HUES64 (cell line): ENCODE measurements around the gene TSN.

ENCODE experiments used
- H3K27ac ChIP-seq: 2 replicates; pipeline ENCODE4 v1.7.0; 2013; ENCODE audit warnings: low read depth, low read length, inconsistent platforms
- H3K27me3 ChIP-seq: 2 replicates; pipeline ENCODE4 v1.6.1; 2013; ENCODE audit warnings: mild to moderate bottlenecking, low read length; ENCODE audit not compliant: insufficient read depth
- H3K36me3 ChIP-seq: 2 replicates; pipeline ENCODE4 v1.6.1; 2013; ENCODE audit warnings: mild to moderate bottlenecking, low read length; ENCODE audit not compliant: insufficient read depth
- H3K4me1 ChIP-seq: 2 replicates; pipeline ENCODE4 v1.6.1; 2013; ENCODE audit warnings: mild to moderate bottlenecking, low read length, moderate library complexity; ENCODE audit not compliant: insufficient read depth
- H3K4me3 ChIP-seq: 2 replicates; pipeline ENCODE4 v1.5.1; 2013; ENCODE audit warnings: mild to moderate bottlenecking, low read length, moderate library complexity
- H3K9ac ChIP-seq: 2 replicates; pipeline ENCODE4 v1.6.1; 2013; ENCODE audit warnings: mild to moderate bottlenecking, low read depth, low read length
- H3K9me3 ChIP-seq: 2 replicates; pipeline ENCODE4 v1.6.1; 2013; ENCODE audit warnings: low read depth, low read length; ENCODE audit not compliant: insufficient read depth
- WGBS: fragments of 150-250, 120-280 bp; methylation state at CpG from one replicate; pipeline ENCODE4 v1.1.7; 2013; ENCODE audit warnings: missing lambda C conversion rate; 5-methylcytosine and 5-hydroxymethylcytosine counted together

TSN gene

GRCh38 chr2:121778741-121779487 lies 23.5 kb downstream of the TSN start:
- 84% methylated on average over 7 of the region's 7 CpGs for WGBS
- H3K27ac ChIP-seq: no peak overlapping the region
- no peaks in the 10 kb centered on the region for H3K9me3 ChIP-seq
- no peak overlapping the region for H3K4me3 ChIP-seq
- H3K27me3 ChIP-seq: no peaks in the 10 kb centered on the region
- peaks cover 8% of the 10 kb centered on the region for H3K4me1 ChIP-seq
- H3K9ac ChIP-seq: no peak overlapping the region; the same call in 1 of the 2 replicates
- no peaks in the 10 kb centered on the region for H3K36me3 ChIP-seq

GRCh38 chr2:121783180-121783579 lies 27.7 kb downstream of the TSN start:
- no peak overlapping the region for H3K9ac ChIP-seq
- H3K27ac ChIP-seq: no peak overlapping the region
- no peak overlapping the region for H3K4me3 ChIP-seq
- no peaks in the 10 kb centered on the region for H3K36me3 ChIP-seq
- 87% methylated on average over 2 of the region's 2 CpGs for WGBS
- peaks cover 8% of the 10 kb centered on the region for H3K4me1 ChIP-seq
- H3K27me3 ChIP-seq: no peaks in the 10 kb centered on the region
- no peaks in the 10 kb centered on the region for H3K9me3 ChIP-seq

GRCh38 chr2:121788685-121789084 lies 33.2 kb downstream of the TSN start:
- 100% methylated on average over 1 of the region's 1 CpG for WGBS
- Histone ChIP-seq H3K4me3 (no peak overlapping the region), H3K9me3 (peaks cover 7% of the 10 kb centered on the region; the same call in 1 of the 2 replicates), H3K27me3 (no peaks in the 10 kb centered on the region), H3K36me3 (no peaks in the 10 kb centered on the region), H3K27ac (no peak overlapping the region), H3K4me1 (peaks cover 25% of the 10 kb centered on the region), H3K9ac (no peak overlapping the region)

DNA sequence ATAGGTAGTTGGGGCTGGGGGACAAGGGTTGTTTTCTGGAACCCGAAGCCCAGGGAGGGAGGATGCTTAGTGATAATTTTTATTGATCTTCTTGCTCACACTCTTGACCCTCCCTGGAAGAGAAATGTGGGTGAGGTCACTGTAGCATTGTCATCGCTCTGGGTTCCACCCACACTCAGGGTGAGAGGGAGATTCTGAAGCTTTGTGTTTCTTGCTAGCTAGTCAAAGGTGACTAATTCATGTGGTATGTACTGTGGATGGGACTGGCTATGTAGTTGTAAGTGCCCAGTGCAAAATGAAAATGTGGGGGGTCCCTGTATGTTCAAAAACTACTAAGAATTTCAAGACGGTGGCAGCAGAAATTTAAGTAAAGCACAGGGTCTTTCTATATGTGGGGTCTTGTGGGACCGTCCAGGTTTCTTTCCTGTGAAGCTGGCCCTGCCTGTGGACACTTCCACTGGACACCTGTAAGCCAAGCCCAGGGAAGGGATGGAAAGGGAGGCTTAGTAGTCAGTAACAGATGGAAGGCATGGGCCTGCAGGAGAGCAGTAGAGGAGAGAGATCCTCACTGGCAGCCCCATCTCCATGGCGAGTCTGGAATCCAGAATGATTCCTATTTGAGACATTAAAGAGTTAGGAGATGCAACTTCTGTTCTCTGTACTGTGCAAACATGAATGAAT lies 35.0 kb downstream of the TSN start:
- 82% methylated on average over 5 of the region's 5 CpGs for WGBS
- H3K4me1 ChIP-seq: peaks cover 25% of the 10 kb centered on the region
- peaks cover 7% of the 10 kb centered on the region; the same call in 1 of the 2 replicates for H3K9me3 ChIP-seq
- H3K27ac ChIP-seq: peak overlapping the region; percentile 66; the same call in 1 of the 2 replicates
- no peak overlapping the region for H3K4me3 ChIP-seq
- no peaks in the 10 kb centered on the region for H3K27me3 ChIP-seq
- peak overlapping the region; percentile 23 for H3K9ac ChIP-seq
- no peaks in the 10 kb centered on the region for H3K36me3 ChIP-seq

GRCh38 chr2:121791290-121791689 lies 35.8 kb downstream of the TSN start:
- H3K4me1 ChIP-seq: peaks cover 25% of the 10 kb centered on the region
- 32% methylated on average over 3 of the region's 3 CpGs for WGBS
- H3K9ac ChIP-seq: peak overlapping the region; percentile 28
- peaks cover 7% of the 10 kb centered on the region; the same call in 1 of the 2 replicates for H3K9me3 ChIP-seq
- peak overlapping the region; percentile 78 for H3K27ac ChIP-seq
- H3K36me3 ChIP-seq: no peaks in the 10 kb centered on the region
- H3K4me3 ChIP-seq: no peak overlapping the region
- no peaks in the 10 kb centered on the region for H3K27me3 ChIP-seq

- peak overlapping the region; percentile 28; the same call in 1 of the 2 replicates for H3K9ac ChIP-seq
- H3K4me3 ChIP-seq: no peak overlapping the region
- H3K9me3 ChIP-seq: peaks cover 7% of the 10 kb centered on the region; the same call in 1 of the 2 replicates
- H3K36me3 ChIP-seq: no peaks in the 10 kb centered on the region
- 71% methylated on average over 6 of the region's 6 CpGs for WGBS
- peaks cover 25% of the 10 kb centered on the region for H3K4me1 ChIP-seq
- peak overlapping the region; percentile 78 for H3K27ac ChIP-seq
- H3K27me3 ChIP-seq: no peaks in the 10 kb centered on the region
Measured at GRCh38 chr2:121791801-121792221, 36.4 kb downstream of the TSN start.

- WGBS: 94% methylated on average over 3 of the region's 3 CpGs
- H3K27me3 ChIP-seq: no peaks in the 10 kb centered on the region
- H3K4me3 ChIP-seq: no peak overlapping the region
- H3K9ac ChIP-seq: no peak overlapping the region
- H3K27ac ChIP-seq: no peak overlapping the region
- H3K4me1 ChIP-seq: peaks cover 25% of the 10 kb centered on the region
- 0 out of 2 replicates have a peak, but pooled peaks cover under 1% of the 10 kb centered on the region for H3K9me3 ChIP-seq
- no peaks in the 10 kb centered on the region for H3K36me3 ChIP-seq
Measured at GRCh38 chr2:121793816-121794215, 38.4 kb downstream of the TSN start.

DNA sequence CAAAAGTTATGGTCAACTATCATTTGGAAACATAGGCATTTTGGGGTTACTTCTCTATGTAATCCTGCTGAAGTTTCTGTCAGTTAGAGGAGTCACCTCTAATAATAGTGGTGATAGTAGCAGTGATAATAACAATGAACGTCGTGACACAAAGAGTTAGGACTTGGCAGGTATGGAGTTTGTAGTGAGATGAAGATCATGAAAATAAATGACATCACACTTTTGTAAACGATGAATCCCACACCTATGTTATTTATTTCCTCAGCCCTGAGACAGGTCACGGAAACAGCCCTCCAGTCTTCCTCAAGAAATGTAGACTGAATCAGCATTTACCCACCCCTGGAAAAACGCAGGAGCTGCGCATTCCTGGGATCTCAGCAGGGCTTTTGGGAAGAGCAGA lies 38.8 kb downstream of the TSN start:
- Histone ChIP-seq H3K9me3 (no peaks in the 10 kb centered on the region), H3K9ac (no peak overlapping the region), H3K36me3 (no peaks in the 10 kb centered on the region), H3K27me3 (no peaks in the 10 kb centered on the region), H3K27ac (no peak overlapping the region), H3K4me1 (peaks cover 25% of the 10 kb centered on the region), H3K4me3 (no peak overlapping the region)
- WGBS: 92% methylated on average over 6 of the region's 6 CpGs

- H3K4me1 ChIP-seq: peaks cover 10% of the 10 kb centered on the region
- no peaks in the 10 kb centered on the region for H3K36me3 ChIP-seq
- no peaks in the 10 kb centered on the region for H3K27me3 ChIP-seq
- H3K9me3 ChIP-seq: no peaks in the 10 kb centered on the region
- H3K9ac ChIP-seq: no peak overlapping the region
- no peak overlapping the region for H3K4me3 ChIP-seq
- H3K27ac ChIP-seq: no peak overlapping the region
- 96% methylated on average over 4 of the region's 4 CpGs for WGBS
Measured at GRCh38 chr2:121796239-121796638, 40.8 kb downstream of the TSN start.

DNA sequence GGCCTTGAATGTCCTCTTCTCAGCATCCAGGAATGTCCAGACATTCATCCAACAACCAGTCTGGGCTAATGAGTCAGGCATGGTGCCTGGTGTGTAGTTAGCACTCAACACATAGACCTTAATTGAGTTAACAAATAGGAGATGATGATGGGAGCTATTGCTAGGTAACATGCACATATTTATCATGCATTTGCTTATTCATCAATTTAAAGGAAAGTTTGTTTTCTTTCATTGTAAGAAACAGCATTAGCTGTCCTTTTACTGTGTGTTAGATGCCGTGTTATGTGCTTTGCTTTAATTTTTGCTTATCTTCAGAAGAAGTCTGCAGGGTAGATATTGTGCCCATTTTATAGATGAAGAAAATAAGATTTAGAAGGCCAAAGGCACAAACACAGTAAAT lies 43.2 kb downstream of the TSN start:
- Histone ChIP-seq H3K4me3 (no peak overlapping the region), H3K36me3 (no peaks in the 10 kb centered on the region), H3K27me3 (no peaks in the 10 kb centered on the region), H3K9me3 (no peaks in the 10 kb centered on the region), H3K9ac (no peak overlapping the region), H3K27ac (no peak overlapping the region), H3K4me1 (peaks cover 7% of the 10 kb centered on the region)
- 94% methylated on average over 1 of the region's 1 CpG for WGBS

GRCh38 chr2:121801916-121802315 lies 46.5 kb downstream of the TSN start:
- no peak overlapping the region for H3K4me3 ChIP-seq
- H3K4me1 ChIP-seq: peaks cover 32% of the 10 kb centered on the region
- H3K9ac ChIP-seq: no peak overlapping the region
- 88% methylated on average over 2 of the region's 2 CpGs for WGBS
- no peaks in the 10 kb centered on the region for H3K36me3 ChIP-seq
- no peaks in the 10 kb centered on the region for H3K9me3 ChIP-seq
- no peaks in the 10 kb centered on the region for H3K27me3 ChIP-seq
- no peak overlapping the region for H3K27ac ChIP-seq
